Body of pancreas (tissue), 4 donors: ENCODE results near the gene ALPP.

ENCODE experiments used
- POLR2A ChIP-seq, 3 donors: fragments of 450-650 bp; IDR thresholded peaks; one replicate each; pipeline ENCODE4 v1.6.1; 2016; ENCODE audit warnings: antibody characterized with exemption in 3 of 3, mild to moderate bottlenecking in 2 of 3
- TF ChIP-seq, protein P1 (sequence below), 7 experiments: fragments of 450-650 bp in 4 of 7; fragments of 200-600 bp in 3 of 7; sonication (generic) in 3 of 7; IDR thresholded peaks; one replicate each; pipeline ENCODE4 v1.5.1; 2016 to 2019; ENCODE audit warnings: antibody characterized with exemption in 7 of 7

- TF ChIP-seq, protein P1, sequence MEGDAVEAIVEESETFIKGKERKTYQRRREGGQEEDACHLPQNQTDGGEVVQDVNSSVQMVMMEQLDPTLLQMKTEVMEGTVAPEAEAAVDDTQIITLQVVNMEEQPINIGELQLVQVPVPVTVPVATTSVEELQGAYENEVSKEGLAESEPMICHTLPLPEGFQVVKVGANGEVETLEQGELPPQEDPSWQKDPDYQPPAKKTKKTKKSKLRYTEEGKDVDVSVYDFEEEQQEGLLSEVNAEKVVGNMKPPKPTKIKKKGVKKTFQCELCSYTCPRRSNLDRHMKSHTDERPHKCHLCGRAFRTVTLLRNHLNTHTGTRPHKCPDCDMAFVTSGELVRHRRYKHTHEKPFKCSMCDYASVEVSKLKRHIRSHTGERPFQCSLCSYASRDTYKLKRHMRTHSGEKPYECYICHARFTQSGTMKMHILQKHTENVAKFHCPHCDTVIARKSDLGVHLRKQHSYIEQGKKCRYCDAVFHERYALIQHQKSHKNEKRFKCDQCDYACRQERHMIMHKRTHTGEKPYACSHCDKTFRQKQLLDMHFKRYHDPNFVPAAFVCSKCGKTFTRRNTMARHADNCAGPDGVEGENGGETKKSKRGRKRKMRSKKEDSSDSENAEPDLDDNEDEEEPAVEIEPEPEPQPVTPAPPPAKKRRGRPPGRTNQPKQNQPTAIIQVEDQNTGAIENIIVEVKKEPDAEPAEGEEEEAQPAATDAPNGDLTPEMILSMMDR (IDR thresholded peaks at IDR 0.05): no peak
- TF ChIP-seq POLR2A (IDR thresholded peaks at IDR 0.05): no peak
Observed at GRCh38 chr2:232351686-232352510, 26.7 kb upstream of the ALPP start.
